ENCODE results near the gene MCC.

DNA sequence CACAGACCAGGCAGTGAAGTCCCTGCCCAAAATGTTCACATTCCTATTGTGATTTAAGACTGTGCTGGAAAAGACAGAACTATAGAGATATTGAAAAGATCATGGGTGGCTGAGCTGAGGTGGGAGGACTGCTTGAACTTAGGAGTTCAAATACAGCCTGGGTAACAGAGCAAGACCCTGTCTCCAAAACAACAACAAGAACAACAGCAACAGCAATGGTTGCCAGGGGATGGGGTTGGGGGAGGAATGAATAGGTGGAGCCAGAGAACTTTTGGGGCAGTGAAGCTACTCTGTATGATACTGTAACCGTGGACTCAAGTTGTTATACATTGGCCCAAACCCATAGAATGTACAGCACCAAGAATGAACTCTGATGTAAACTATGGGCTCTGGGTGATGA, 423.4 kb downstream of the MCC start:
- TF ChIP-seq, protein P1, sequence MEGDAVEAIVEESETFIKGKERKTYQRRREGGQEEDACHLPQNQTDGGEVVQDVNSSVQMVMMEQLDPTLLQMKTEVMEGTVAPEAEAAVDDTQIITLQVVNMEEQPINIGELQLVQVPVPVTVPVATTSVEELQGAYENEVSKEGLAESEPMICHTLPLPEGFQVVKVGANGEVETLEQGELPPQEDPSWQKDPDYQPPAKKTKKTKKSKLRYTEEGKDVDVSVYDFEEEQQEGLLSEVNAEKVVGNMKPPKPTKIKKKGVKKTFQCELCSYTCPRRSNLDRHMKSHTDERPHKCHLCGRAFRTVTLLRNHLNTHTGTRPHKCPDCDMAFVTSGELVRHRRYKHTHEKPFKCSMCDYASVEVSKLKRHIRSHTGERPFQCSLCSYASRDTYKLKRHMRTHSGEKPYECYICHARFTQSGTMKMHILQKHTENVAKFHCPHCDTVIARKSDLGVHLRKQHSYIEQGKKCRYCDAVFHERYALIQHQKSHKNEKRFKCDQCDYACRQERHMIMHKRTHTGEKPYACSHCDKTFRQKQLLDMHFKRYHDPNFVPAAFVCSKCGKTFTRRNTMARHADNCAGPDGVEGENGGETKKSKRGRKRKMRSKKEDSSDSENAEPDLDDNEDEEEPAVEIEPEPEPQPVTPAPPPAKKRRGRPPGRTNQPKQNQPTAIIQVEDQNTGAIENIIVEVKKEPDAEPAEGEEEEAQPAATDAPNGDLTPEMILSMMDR (IDR thresholded peaks at IDR 0.05), result no peak
- TF ChIP-seq TCF7 (CRISPR knock-in tag; IDR thresholded peaks at IDR 0.05; ENCODE audit: low read depth) (no peak), FOXP1 (CRISPR knock-in tag; IDR thresholded peaks at IDR 0.05; ENCODE audit: borderline replicate concordance) (no peak), ZNF416 (CRISPR knock-in tag; IDR thresholded peaks at IDR 0.05) (no peak), ZNF396 (CRISPR knock-in tag; IDR thresholded peaks at IDR 0.05; ENCODE audit: borderline replicate concordance) (no peak), ZNF138 (CRISPR knock-in tag; conservative IDR thresholded peaks at IDR 0.05) (no peak)
- TF ChIP-seq, protein P2, sequence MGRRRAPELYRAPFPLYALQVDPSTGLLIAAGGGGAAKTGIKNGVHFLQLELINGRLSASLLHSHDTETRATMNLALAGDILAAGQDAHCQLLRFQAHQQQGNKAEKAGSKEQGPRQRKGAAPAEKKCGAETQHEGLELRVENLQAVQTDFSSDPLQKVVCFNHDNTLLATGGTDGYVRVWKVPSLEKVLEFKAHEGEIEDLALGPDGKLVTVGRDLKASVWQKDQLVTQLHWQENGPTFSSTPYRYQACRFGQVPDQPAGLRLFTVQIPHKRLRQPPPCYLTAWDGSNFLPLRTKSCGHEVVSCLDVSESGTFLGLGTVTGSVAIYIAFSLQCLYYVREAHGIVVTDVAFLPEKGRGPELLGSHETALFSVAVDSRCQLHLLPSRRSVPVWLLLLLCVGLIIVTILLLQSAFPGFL (CRISPR knock-in tag; IDR thresholded peaks at IDR 0.05; ENCODE audit: borderline replicate concordance), result no peak
- TF ChIP-seq, protein P3, sequence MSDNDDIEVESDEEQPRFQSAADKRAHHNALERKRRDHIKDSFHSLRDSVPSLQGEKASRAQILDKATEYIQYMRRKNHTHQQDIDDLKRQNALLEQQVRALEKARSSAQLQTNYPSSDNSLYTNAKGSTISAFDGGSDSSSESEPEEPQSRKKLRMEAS (CRISPR knock-in tag; IDR thresholded peaks at IDR 0.05), result no peak
- TF ChIP-seq, protein P4, sequence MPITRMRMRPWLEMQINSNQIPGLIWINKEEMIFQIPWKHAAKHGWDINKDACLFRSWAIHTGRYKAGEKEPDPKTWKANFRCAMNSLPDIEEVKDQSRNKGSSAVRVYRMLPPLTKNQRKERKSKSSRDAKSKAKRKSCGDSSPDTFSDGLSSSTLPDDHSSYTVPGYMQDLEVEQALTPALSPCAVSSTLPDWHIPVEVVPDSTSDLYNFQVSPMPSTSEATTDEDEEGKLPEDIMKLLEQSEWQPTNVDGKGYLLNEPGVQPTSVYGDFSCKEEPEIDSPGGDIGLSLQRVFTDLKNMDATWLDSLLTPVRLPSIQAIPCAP (CRISPR knock-in tag; IDR thresholded peaks at IDR 0.05), result no peak
- TF ChIP-seq, protein P5, sequence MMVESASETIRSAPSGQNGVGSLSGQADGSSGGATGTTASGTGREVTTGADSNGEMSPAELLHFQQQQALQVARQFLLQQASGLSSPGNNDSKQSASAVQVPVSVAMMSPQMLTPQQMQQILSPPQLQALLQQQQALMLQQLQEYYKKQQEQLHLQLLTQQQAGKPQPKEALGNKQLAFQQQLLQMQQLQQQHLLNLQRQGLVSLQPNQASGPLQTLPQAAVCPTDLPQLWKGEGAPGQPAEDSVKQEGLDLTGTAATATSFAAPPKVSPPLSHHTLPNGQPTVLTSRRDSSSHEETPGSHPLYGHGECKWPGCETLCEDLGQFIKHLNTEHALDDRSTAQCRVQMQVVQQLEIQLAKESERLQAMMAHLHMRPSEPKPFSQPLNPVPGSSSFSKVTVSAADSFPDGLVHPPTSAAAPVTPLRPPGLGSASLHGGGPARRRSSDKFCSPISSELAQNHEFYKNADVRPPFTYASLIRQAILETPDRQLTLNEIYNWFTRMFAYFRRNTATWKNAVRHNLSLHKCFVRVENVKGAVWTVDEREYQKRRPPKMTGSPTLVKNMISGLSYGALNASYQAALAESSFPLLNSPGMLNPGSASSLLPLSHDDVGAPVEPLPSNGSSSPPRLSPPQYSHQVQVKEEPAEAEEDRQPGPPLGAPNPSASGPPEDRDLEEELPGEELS (CRISPR knock-in tag; IDR thresholded peaks at IDR 0.05), result no peak
- TF ChIP-seq, protein P6, sequence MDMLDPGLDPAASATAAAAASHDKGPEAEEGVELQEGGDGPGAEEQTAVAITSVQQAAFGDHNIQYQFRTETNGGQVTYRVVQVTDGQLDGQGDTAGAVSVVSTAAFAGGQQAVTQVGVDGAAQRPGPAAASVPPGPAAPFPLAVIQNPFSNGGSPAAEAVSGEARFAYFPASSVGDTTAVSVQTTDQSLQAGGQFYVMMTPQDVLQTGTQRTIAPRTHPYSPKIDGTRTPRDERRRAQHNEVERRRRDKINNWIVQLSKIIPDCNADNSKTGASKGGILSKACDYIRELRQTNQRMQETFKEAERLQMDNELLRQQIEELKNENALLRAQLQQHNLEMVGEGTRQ (CRISPR knock-in tag; IDR thresholded peaks at IDR 0.05), result no peak
